ENCODE data around the gene KCNK3.

DNA sequence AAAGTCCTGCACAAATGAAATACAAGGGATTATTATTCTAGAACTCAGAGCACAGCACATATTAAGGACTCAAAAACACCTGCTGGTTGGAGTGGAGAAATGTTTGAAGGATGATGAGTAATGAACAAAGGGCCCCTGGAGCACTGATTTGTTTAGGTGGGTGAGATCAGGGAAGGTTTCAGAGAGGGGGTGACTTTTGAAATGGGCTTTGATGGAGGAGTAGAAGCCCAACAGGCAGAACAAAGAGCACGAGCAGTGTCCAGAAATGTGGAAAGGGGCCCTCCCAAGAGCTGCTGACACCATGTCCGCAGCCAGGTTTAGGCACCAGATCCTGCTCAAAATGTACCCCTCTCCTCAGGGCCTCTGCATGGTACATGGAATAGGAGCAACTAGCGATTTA is 23.8 kb downstream of the KCNK3 start:
- TF ChIP-seq, protein P1, sequence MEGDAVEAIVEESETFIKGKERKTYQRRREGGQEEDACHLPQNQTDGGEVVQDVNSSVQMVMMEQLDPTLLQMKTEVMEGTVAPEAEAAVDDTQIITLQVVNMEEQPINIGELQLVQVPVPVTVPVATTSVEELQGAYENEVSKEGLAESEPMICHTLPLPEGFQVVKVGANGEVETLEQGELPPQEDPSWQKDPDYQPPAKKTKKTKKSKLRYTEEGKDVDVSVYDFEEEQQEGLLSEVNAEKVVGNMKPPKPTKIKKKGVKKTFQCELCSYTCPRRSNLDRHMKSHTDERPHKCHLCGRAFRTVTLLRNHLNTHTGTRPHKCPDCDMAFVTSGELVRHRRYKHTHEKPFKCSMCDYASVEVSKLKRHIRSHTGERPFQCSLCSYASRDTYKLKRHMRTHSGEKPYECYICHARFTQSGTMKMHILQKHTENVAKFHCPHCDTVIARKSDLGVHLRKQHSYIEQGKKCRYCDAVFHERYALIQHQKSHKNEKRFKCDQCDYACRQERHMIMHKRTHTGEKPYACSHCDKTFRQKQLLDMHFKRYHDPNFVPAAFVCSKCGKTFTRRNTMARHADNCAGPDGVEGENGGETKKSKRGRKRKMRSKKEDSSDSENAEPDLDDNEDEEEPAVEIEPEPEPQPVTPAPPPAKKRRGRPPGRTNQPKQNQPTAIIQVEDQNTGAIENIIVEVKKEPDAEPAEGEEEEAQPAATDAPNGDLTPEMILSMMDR (IDR thresholded peaks at IDR 0.05), result no peak
- TF ChIP-seq POLR2A (IDR thresholded peaks at IDR 0.05) (no peak), POLR2AphosphoS5 (IDR thresholded peaks at IDR 0.05) (no peak)
